ENCODE measurements around the gene LAMP1. TPM values are rescaled to one million over a fixed set of nuclear protein-coding genes. Genes with fewer than 3 reads are reported as not detected.

LAMP1 gene
- total RNA-seq, 4 donors from 2014 or later = 97.9 to 151 (median 128) TPM

DNA sequence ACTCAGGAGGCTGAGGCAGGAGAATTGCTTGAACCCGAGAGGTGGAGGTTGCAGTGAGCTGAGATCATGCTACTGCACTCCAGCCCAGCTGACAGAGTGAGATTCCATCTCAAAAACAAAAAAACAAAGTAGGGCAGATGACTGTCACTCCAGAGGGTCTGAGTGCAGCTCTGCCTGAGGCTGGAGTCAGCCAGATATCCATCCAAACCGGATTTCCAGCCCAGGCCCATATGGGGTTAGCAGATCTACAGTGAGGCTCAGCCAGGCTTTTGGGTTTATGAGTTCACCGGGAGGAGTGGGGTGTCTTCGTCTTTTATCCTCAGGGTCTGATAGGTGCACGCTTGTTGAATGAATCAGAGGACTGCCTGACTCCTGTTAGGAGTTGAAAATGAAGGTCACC is 19.0 kb downstream of the LAMP1 start:
- Histone ChIP-seq H3K4me3 (no peak overlapping the region), H3K9me3 (no peaks in the 10 kb centered on the region), H3K4me1 (no peaks in the 10 kb centered on the region), H3K27me3 (no peaks in the 10 kb centered on the region), H3K36me3 (peaks cover 0 to 81% of the 10 kb centered on the region in 2 donors), H3K27ac (no peak overlapping the region)
- WGBS, 2 donors (ENCODE audit: low coverage in 1 of 2) = 73 to 83% methylated on average over 1 to 3 of the region's 5 CpGs
- ATAC-seq = no peak
- TF ChIP-seq EP300 (IDR thresholded peaks at IDR 0.05) = no peak
- TF ChIP-seq POLR2AphosphoS5 (IDR thresholded peaks at IDR 0.05) = no peak
- TF ChIP-seq POLR2A (IDR thresholded peaks at IDR 0.05) = no peak

DNA sequence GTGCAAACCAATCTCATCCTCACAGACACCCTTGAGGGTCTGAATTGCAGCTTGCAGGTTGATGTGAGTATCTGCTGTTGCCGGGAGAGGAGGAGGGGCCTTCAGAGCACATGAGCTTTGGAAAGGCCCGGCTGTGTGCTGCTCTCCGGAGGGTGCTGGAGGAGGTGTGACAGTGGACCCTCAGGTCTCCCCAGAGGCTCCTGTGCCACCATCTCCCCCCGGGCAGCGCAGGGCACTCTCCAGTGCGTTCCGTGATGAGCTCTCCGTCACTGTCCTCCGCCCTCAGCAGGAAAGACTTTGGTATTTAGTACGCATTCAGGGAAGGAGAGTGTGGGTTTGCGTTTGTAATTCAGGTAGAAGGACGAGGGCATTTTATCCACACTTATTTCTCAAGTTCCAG is 20.0 kb downstream of the LAMP1 start:
- Histone ChIP-seq H3K4me3 (no peak overlapping the region), H3K9me3 (no peaks in the 10 kb centered on the region), H3K36me3 (peaks cover 0 to 81% of the 10 kb centered on the region in 2 donors), H3K4me1 (no peaks in the 10 kb centered on the region), H3K27ac (no peak overlapping the region), H3K27me3 (no peaks in the 10 kb centered on the region)
- no peak for ATAC-seq
- WGBS, 2 donors (ENCODE audit: low coverage in 1 of 2) = 60 to 85% methylated on average over 1 to 12 of the region's 12 CpGs
- TF ChIP-seq POLR2AphosphoS5 (IDR thresholded peaks at IDR 0.05) = no peak
- TF ChIP-seq, protein P1, sequence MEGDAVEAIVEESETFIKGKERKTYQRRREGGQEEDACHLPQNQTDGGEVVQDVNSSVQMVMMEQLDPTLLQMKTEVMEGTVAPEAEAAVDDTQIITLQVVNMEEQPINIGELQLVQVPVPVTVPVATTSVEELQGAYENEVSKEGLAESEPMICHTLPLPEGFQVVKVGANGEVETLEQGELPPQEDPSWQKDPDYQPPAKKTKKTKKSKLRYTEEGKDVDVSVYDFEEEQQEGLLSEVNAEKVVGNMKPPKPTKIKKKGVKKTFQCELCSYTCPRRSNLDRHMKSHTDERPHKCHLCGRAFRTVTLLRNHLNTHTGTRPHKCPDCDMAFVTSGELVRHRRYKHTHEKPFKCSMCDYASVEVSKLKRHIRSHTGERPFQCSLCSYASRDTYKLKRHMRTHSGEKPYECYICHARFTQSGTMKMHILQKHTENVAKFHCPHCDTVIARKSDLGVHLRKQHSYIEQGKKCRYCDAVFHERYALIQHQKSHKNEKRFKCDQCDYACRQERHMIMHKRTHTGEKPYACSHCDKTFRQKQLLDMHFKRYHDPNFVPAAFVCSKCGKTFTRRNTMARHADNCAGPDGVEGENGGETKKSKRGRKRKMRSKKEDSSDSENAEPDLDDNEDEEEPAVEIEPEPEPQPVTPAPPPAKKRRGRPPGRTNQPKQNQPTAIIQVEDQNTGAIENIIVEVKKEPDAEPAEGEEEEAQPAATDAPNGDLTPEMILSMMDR (IDR thresholded peaks at IDR 0.05) = no peak
- no peak for TF ChIP-seq POLR2A (IDR thresholded peaks at IDR 0.05)
- TF ChIP-seq EP300 (IDR thresholded peaks at IDR 0.05) = no peak

DNA sequence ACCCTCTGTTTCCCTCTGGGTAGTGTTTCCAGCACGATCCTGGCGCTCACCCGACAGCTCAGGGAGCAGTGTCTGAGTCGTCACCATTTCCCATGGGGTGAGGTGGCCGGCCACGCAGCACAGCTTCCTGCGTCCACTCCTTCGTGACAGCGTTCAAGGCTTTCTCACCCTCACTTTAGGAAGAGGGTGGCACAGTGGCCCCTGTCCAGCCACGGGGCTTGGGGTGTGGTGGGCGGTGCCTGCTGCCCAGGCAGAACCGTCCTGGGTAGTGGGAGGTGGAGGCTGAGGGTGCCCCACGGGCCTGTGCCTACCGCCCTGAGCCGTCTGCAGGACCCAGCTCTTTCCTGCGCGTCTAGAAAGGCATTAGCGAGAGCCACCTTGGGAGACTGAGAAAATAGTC is 21.9 kb downstream of the LAMP1 start:
- TF ChIP-seq, protein P1 (IDR thresholded peaks at IDR 0.05) = no peak
- TF ChIP-seq EP300 (IDR thresholded peaks at IDR 0.05) = no peak
- no peak for TF ChIP-seq POLR2AphosphoS5 (IDR thresholded peaks at IDR 0.05)
- TF ChIP-seq POLR2A (IDR thresholded peaks at IDR 0.05) = no peak
- H3K9me3 ChIP-seq = no peaks in the 10 kb centered on the region
- no peaks in the 10 kb centered on the region for H3K4me1 ChIP-seq
- H3K27me3 ChIP-seq = no peaks in the 10 kb centered on the region
- H3K27ac ChIP-seq = no peak overlapping the region
- ATAC-seq = no peak
- no CpG with 5 or more reads among the region's 18 CpGs for WGBS, 2 donors (ENCODE audit: low coverage in 1 of 2)
- H3K36me3 ChIP-seq = peaks cover 0 to 84% of the 10 kb centered on the region in 2 donors
- H3K4me3 ChIP-seq = no peak overlapping the region

DNA sequence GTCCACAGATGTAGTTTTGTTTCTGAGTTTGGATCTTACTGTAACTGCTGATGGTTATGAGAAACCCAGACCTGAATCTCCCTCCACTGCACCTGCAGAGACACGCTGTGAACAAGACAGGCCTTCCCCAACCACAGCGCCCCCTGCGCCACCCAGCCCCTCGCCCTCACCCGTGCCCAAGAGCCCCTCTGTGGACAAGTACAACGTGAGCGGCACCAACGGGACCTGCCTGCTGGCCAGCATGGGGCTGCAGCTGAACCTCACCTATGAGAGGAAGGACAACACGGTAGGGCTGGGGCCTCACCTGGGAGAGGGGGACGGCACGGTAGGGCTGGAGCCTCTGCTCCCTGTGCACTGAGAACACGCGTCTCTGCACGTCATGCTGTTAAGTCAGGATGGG is 22.3 kb downstream of the LAMP1 start:
- Histone ChIP-seq H3K27me3 (no peaks in the 10 kb centered on the region), H3K36me3 (peaks cover 0 to 88% of the 10 kb centered on the region in 2 donors), H3K27ac (no peak overlapping the region), H3K4me1 (no peaks in the 10 kb centered on the region), H3K4me3 (no peak overlapping the region), H3K9me3 (no peaks in the 10 kb centered on the region)
- WGBS, 2 donors (ENCODE audit: low coverage in 1 of 2) = 100% methylated on average over 2 of the region's 14 CpGs; no CpG with 5 or more reads in 1 of the 2 donors
- no peak for ATAC-seq
- TF ChIP-seq, protein P1 (IDR thresholded peaks at IDR 0.05) = no peak
- TF ChIP-seq EP300 (IDR thresholded peaks at IDR 0.05) = no peak
- no peak for TF ChIP-seq POLR2AphosphoS5 (IDR thresholded peaks at IDR 0.05)
- TF ChIP-seq POLR2A (IDR thresholded peaks at IDR 0.05) = no peak

DNA sequence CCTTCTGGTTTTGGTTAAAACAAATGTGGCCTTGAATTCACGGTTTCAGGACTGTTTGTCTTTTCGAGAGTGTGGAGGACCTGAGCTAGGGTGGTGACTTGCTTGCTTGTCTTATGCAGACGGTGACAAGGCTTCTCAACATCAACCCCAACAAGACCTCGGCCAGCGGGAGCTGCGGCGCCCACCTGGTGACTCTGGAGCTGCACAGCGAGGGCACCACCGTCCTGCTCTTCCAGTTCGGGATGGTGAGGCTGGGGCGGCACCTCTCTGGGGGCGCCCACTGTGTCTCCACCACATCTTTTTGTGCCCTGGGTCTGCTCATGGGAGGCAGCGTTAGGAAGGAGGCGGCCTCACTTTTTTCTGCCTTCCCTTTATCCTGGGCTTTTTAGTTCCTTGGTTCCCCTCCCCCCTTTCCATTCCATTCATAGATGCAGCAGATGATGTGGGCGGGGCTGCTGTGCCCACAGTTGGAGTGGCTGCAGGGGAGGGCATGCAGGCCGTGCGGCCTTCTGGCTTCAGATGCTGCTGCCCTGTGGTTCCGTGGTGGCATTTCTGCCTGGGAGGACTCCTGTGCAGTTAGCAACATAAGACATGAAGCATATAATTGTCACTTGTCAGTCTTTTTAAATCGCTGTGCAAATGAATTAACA is 23.3 kb downstream of the LAMP1 start:
- Histone ChIP-seq H3K27me3 (no peaks in the 10 kb centered on the region), H3K36me3 (peaks cover 0 to 98% of the 10 kb centered on the region in 2 donors), H3K9me3 (no peaks in the 10 kb centered on the region), H3K4me1 (no peaks in the 10 kb centered on the region), H3K27ac (no peak overlapping the region), H3K4me3 (no peak overlapping the region)
- 84 to 100% methylated on average over 1 to 14 of the region's 19 CpGs for WGBS, 2 donors (ENCODE audit: low coverage in 1 of 2)
- TF ChIP-seq EP300 (IDR thresholded peaks at IDR 0.05) (no peak), POLR2AphosphoS5 (IDR thresholded peaks at IDR 0.05) (no peak), POLR2A (IDR thresholded peaks at IDR 0.05) (no peak)
- TF ChIP-seq, protein P1 (IDR thresholded peaks at IDR 0.05) = no peak
- ATAC-seq = no peak
